Karpas-422 (cell line): ENCODE results near the gene TEX52. TPM values are rescaled to one million over a fixed set of nuclear protein-coding genes. Genes with fewer than 3 reads are reported as not detected.

ENCODE experiments used
- DNase-seq: peaks from one replicate; pipeline ENCODE4 v3.0.0-alpha.2; 2015
- H2AFZ ChIP-seq: fragments of 200-600 bp; sonication (generic); 2 replicates; pipeline ENCODE4 v1.6.1; 2014; ENCODE audit warnings: antibody characterized with exemption, low read length, mixed read lengths
- H3K27ac ChIP-seq: fragments of 200-600 bp; sonication (generic); 2 replicates; pipeline ENCODE4 v1.5.1; 2014; ENCODE audit warnings: mild to moderate bottlenecking, low read length, moderate library complexity
- H3K27me3 ChIP-seq: fragments of 200-600 bp; sonication (generic); 2 replicates; pipeline ENCODE4 v1.6.1; 2014; ENCODE audit warnings: low read length, mixed read lengths
- H3K36me3 ChIP-seq: fragments of 200-600 bp; sonication (generic); 2 replicates; pipeline ENCODE4 v1.6.1; 2014; ENCODE audit warnings: low read length, mixed read lengths; ENCODE audit not compliant: insufficient read depth
- H3K4me1 ChIP-seq: fragments of 200-600 bp; sonication (generic); 2 replicates; pipeline ENCODE4 v1.6.1; 2014; ENCODE audit warnings: mild to moderate bottlenecking, low read length, mixed read lengths
- H3K4me2 ChIP-seq: fragments of 200-600 bp; sonication (generic); 2 replicates; pipeline ENCODE4 v1.6.1; 2014; ENCODE audit warnings: low read length, low read depth, mild to moderate bottlenecking; ENCODE audit not compliant: poor library complexity, severe bottlenecking
- H3K4me3 ChIP-seq: fragments of 200-600 bp; sonication (generic); 2 replicates; pipeline ENCODE4 v1.5.1; 2014; ENCODE audit warnings: mild to moderate bottlenecking, antibody characterized with exemption, low read length, mixed read lengths
- H3K79me2 ChIP-seq: fragments of 200-600 bp; sonication (generic); 2 replicates; pipeline ENCODE4 v1.6.1; 2014; ENCODE audit warnings: mild to moderate bottlenecking, low read length, mixed read lengths
- H3K9ac ChIP-seq: fragments of 200-600 bp; sonication (generic); 2 replicates; pipeline ENCODE4 v1.6.0; 2014; ENCODE audit warnings: low read length
- H3K9me2 ChIP-seq: fragments of 200-600 bp; sonication (generic), shearing (Covaris generic); replicated peaks from 2 replicates; pipeline ENCODE4 v1.6.0; 2014; ENCODE audit warnings: mild to moderate bottlenecking, low read length, moderate library complexity; ENCODE audit not compliant: insufficient read depth
- H3K9me3 ChIP-seq: fragments of 300-700, 200-600 bp; sonication (generic); 2 replicates; pipeline ENCODE4 v1.6.1; 2014; ENCODE audit warnings: low read length, mixed read lengths
- H4K20me1 ChIP-seq: fragments of 200-600 bp; sonication (generic); 2 replicates; pipeline ENCODE4 v1.6.1; 2014; ENCODE audit warnings: mild to moderate bottlenecking, antibody characterized with exemption, low read length, low read depth; ENCODE audit not compliant: insufficient read depth
- total RNA-seq: library from RNA; depleted of rRNA; stranded (reverse); fragments of >200 nt; shearing (Covaris generic); gene quantifications from 2 replicates; pipeline ENCODE4 v1.2.3, GENCODE V29; 2014; ENCODE audit warnings: low replicate concordance; rRNA removed

Gene TEX52
- total RNA-seq = not detected in 2 replicates

DNA sequence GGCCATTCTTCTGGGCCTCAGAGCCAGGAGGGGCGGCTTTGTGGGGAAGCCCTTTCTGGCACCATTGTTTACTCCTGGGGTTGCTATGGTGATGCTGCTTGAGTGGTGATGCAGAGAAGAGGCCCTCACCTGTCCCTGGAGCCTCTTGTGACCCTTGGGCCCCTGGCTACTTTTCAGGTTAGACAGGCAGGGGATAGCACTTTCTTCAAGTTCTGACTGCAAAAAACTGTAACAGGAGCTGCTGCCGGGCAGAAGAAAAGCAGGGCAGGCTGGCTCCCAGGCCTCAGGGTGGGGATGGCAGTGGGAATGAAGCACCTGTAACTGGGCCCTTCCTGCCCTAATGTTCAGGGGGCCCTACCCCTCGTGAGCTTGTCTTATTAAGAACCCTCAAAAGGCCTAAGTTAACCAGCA lies at the start of gene TEX52:
TEX52 (minus strand) TSS at position 19 of the 411 bp plus-strand sequence; CDS start at position 6, 13 bp downstream.
- peak within 1 kb of the TSS; percentile 32; the same call in 1 of the 2 replicates for H3K9ac ChIP-seq
- H2AFZ ChIP-seq = no peak within 1 kb of the TSS
- no peaks in the 10 kb centered on the region for H3K79me2 ChIP-seq
- H4K20me1 ChIP-seq = no peaks in the 10 kb centered on the region
- H3K4me1 ChIP-seq = peaks cover 22% of the 10 kb centered on the region
- DNase-seq = peak; percentile 70
- H3K9me3 ChIP-seq = no peaks in the 10 kb centered on the region
- H3K27ac ChIP-seq = peak within 1 kb of the TSS; percentile 49
- H3K9me2 ChIP-seq = no peaks in the 10 kb centered on the region
- H3K27me3 ChIP-seq = no peaks in the 10 kb centered on the region
- no peak within 1 kb of the TSS for H3K4me2 ChIP-seq
- H3K36me3 ChIP-seq = peaks cover 14% of the 10 kb centered on the region; the same call in 1 of the 2 replicates
- no peak within 1 kb of the TSS for H3K4me3 ChIP-seq

DNA sequence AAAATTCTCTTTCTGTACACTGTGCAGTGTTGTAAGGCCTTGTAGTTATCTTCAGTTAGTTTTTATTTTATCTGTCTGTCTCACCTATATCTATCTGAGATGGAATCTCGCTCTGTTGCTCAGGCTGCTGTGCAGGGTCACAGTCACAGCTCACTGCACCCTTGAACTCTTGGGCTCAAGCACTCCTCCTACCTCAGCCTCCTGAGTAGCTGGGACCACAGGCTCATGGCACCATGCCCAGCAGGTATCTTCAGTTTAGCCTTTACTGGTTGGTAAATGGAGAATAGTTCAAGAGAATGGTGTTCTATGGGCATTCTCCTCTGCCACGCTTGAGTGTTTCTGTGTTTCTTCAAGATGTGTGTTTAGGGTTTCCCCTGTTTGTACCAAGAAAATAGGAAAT lies 47.4 kb upstream of the TEX52 start:
- H3K9ac ChIP-seq = no peak overlapping the region
- H4K20me1 ChIP-seq = no peaks in the 10 kb centered on the region
- no peak overlapping the region for H2AFZ ChIP-seq
- H3K9me2 ChIP-seq = no peaks in the 10 kb centered on the region
- DNase-seq = no peak
- H3K79me2 ChIP-seq = peaks cover 33% of the 10 kb centered on the region
- no peaks in the 10 kb centered on the region for H3K27me3 ChIP-seq
- H3K4me1 ChIP-seq = peaks cover 21% of the 10 kb centered on the region
- no peaks in the 10 kb centered on the region for H3K9me3 ChIP-seq
- peak overlapping the region; percentile 16 for H3K4me2 ChIP-seq
- no peak overlapping the region for H3K4me3 ChIP-seq
- no peak overlapping the region for H3K27ac ChIP-seq
- no peaks in the 10 kb centered on the region for H3K36me3 ChIP-seq

- H2AFZ ChIP-seq = no peak overlapping the region
- no peaks in the 10 kb centered on the region for H3K9me2 ChIP-seq
- no peak overlapping the region for H3K9ac ChIP-seq
- H3K27ac ChIP-seq = no peak overlapping the region
- no peak overlapping the region for H3K4me2 ChIP-seq
- peaks cover 13% of the 10 kb centered on the region for H3K4me1 ChIP-seq
- no peak overlapping the region for H3K4me3 ChIP-seq
- no peaks in the 10 kb centered on the region for H3K9me3 ChIP-seq
- H4K20me1 ChIP-seq = no peaks in the 10 kb centered on the region; the same call in 1 of the 2 replicates
- no peaks in the 10 kb centered on the region for H3K36me3 ChIP-seq
- DNase-seq = no peak
- peaks cover 28% of the 10 kb centered on the region for H3K79me2 ChIP-seq
- H3K27me3 ChIP-seq = no peaks in the 10 kb centered on the region
Observed at GRCh38 chr12:2902272-2902880, 45.5 kb upstream of the TEX52 start.

DNA sequence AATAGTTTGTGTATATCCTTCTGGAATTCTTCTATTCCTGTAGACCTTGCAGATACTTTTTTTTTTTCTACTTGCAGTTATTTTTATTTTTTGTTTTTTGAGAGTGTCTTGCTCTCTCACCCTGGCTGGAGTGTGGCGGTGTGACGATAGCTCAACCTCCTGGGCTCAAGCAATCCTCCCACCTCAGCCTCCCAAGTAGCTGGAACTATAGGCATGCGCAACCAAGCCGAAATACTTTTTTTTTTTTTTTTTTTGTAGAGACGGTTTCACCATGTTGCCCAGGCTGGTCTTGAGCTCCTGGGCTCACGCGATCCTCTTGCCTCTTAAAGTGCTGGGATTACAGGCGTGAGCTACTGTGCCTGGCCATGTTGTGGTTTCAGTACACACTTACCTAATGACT lies 43.8 kb upstream of the TEX52 start:
- Histone ChIP-seq H3K9me3 (no peaks in the 10 kb centered on the region), H3K36me3 (no peaks in the 10 kb centered on the region), H3K27ac (no peak overlapping the region), H2AFZ (no peak overlapping the region), H3K4me3 (no peak overlapping the region), H3K4me2 (no peak overlapping the region), H3K4me1 (peaks cover 13% of the 10 kb centered on the region), H3K79me2 (peaks cover 29% of the 10 kb centered on the region), H3K27me3 (no peaks in the 10 kb centered on the region), H3K9ac (no peak overlapping the region), H3K9me2 (no peaks in the 10 kb centered on the region), H4K20me1 (no peaks in the 10 kb centered on the region; the same call in 1 of the 2 replicates)
- no peak for DNase-seq

DNA sequence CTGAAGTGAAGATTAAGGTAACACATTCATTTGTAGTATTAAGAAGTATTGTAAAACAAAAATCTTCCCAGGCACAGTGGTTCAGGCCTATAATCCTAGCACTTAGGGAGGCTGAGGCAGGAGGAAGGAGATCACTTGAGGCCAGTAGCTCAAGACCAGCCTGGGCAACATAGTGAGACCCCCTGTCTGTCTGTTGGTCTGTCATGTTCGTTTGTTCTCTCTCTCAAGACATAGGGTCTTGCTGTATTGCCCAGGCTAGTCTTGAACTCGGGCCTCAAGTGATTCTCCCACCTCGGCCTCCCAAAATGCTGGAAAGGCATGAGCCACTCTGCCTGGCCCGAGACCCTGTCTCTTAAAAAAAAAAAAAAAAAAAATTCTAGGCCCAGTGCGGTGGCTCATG lies 40.6 kb upstream of the TEX52 start:
- Histone ChIP-seq H3K27ac (no peak overlapping the region), H3K4me3 (no peak overlapping the region), H2AFZ (no peak overlapping the region), H3K4me1 (no peaks in the 10 kb centered on the region), H3K27me3 (no peaks in the 10 kb centered on the region), H3K9me3 (no peaks in the 10 kb centered on the region), H3K79me2 (peaks cover 25% of the 10 kb centered on the region), H3K36me3 (no peaks in the 10 kb centered on the region), H3K9ac (no peak overlapping the region), H3K9me2 (no peaks in the 10 kb centered on the region), H3K4me2 (no peak overlapping the region), H4K20me1 (no peaks in the 10 kb centered on the region; the same call in 1 of the 2 replicates)
- DNase-seq = no peak

DNA sequence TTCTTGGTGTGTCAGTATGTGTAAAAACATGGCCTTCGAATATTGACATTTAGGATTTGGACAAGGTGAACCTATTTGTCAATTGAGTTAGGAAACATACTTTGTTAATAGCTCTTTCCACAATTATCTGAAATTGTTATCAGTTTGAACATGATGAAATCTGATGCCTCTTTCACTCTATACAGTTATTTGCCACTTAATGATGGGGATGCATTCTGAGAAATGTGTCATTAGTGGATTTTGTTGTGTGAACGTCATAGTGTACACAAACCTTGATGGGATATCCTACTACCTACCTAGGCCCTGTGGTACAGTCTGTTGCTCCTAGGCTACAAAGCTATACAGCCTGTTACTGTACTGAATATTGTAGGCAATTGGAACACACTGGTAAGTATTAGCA lies 38.7 kb upstream of the TEX52 start:
- Histone ChIP-seq H3K27ac (no peak overlapping the region), H3K79me2 (peaks cover 34% of the 10 kb centered on the region), H3K4me2 (no peak overlapping the region)

DNA sequence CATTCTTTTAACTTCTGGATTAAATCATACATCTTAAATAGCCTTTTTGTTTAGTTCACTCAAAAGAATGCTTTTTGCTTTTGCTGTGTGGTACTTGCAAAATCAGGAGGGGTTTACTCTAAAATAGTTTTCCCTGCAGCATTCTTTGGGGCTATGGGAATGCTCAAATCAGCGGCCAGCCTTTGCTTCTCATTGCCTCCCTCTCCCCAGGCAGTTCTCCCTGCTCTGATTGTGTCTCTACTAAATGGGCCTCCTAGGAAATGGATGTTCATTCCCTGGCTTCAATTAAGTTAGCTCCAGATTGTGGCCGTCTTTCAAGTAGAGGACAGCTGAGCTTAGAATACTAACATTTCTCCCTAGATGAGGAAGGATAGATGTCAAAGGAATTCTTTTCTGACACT lies 38.2 kb upstream of the TEX52 start:
- peaks cover 34% of the 10 kb centered on the region for H3K79me2 ChIP-seq
- no peaks in the 10 kb centered on the region for H3K9me2 ChIP-seq
- H3K9ac ChIP-seq = no peak overlapping the region
- no peak overlapping the region for H3K4me2 ChIP-seq
- H3K36me3 ChIP-seq = no peaks in the 10 kb centered on the region
- H2AFZ ChIP-seq = no peak overlapping the region
- peaks cover 14% of the 10 kb centered on the region for H3K4me1 ChIP-seq
- H3K4me3 ChIP-seq = no peak overlapping the region
- no peak overlapping the region for H3K27ac ChIP-seq
- no peaks in the 10 kb centered on the region; the same call in 1 of the 2 replicates for H4K20me1 ChIP-seq
- DNase-seq = no peak
- H3K27me3 ChIP-seq = no peaks in the 10 kb centered on the region
- no peaks in the 10 kb centered on the region for H3K9me3 ChIP-seq

More for the DNA sequence above, 38.7 kb upstream of the TEX52 start:
- no peak for DNase-seq
- H3K4me1 ChIP-seq = peaks cover 10% of the 10 kb centered on the region
- no peaks in the 10 kb centered on the region for H3K36me3 ChIP-seq
- H3K4me3 ChIP-seq = no peak overlapping the region
- H3K27me3 ChIP-seq = no peaks in the 10 kb centered on the region
- H2AFZ ChIP-seq = no peak overlapping the region
- H3K9ac ChIP-seq = no peak overlapping the region
- no peaks in the 10 kb centered on the region for H3K9me3 ChIP-seq
- no peaks in the 10 kb centered on the region for H3K9me2 ChIP-seq
- no peaks in the 10 kb centered on the region; the same call in 1 of the 2 replicates for H4K20me1 ChIP-seq

DNA sequence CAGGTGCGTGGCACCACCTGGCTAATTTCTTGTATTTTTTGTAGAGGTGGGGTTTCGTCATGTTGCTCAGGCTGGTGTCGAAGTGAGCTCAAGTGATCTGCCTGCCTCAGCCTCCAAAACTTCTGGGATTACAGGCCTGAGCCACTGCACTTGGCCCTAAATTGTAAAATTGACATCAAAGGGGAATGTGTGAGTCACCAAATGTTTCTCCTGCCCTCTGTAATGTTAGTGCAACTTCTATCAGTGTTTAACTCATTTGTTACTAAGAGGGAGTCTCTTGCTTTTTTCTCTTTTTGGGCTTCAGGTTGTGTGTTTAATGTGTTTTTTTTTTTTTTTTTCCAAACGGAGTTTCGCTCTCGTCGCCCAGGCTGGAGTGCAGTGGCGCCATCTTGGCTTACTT lies 36.2 kb upstream of the TEX52 start:
- Histone ChIP-seq H3K79me2 (peaks cover 28% of the 10 kb centered on the region), H3K4me1 (peaks cover 16% of the 10 kb centered on the region), H3K27me3 (no peaks in the 10 kb centered on the region), H4K20me1 (no peaks in the 10 kb centered on the region), H3K9me2 (no peaks in the 10 kb centered on the region), H2AFZ (no peak overlapping the region), H3K9ac (no peak overlapping the region), H3K4me2 (no peak overlapping the region), H3K27ac (no peak overlapping the region), H3K4me3 (no peak overlapping the region), H3K36me3 (peaks cover 3% of the 10 kb centered on the region; the same call in 1 of the 2 replicates), H3K9me3 (no peaks in the 10 kb centered on the region)
- DNase-seq = no peak
